Breast epithelium (tissue), 3 donors: ENCODE data around the gene ERLIN1.

Source experiments
- CTCF ChIP-seq, 3 donors: fragments of 450-650 bp; IDR thresholded peaks; one replicate each; pipeline ENCODE4 v1.5.1; 2016 to 2017; ENCODE audit warnings: antibody characterized with exemption in 3 of 3, mild to moderate bottlenecking in 3 of 3, moderate library complexity in 3 of 3
- POLR2AphosphoS5 ChIP-seq, 3 donors: sonication (generic); formaldehyde crosslinking; IDR thresholded peaks; one replicate each; pipeline ENCODE4 v1.6.1; 2017; ENCODE audit warnings: antibody characterized with exemption in 3 of 3

DNA sequence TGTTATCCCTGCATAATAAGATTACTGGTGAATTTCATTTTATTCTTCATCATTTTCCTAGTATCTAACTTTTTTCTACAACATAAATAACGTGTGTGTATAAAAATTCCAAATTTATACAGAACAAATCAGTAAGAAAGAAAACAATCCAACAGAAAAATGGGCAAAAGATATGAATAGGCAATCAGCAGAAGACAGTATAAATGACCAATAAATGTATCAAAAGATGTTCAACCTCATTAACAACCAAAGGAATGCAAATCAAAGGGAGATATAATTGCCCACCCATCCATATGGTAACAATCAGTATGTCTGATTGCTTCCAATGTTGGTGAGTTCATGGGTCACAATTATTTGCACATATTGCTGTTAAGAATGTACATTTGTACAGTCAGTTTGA is 13.5 kb downstream of the ERLIN1 start:
- TF ChIP-seq CTCF (IDR thresholded peaks at IDR 0.05) (no peak), POLR2AphosphoS5 (IDR thresholded peaks at IDR 0.05) (no peak)
